ENCODE data around the gene EYS. TPM values are rescaled to one million over a fixed set of nuclear protein-coding genes. Genes with fewer than 3 reads are reported as not detected.

The EYS gene
- total RNA-seq, 1 experiment from 2014 or later = not detected

DNA sequence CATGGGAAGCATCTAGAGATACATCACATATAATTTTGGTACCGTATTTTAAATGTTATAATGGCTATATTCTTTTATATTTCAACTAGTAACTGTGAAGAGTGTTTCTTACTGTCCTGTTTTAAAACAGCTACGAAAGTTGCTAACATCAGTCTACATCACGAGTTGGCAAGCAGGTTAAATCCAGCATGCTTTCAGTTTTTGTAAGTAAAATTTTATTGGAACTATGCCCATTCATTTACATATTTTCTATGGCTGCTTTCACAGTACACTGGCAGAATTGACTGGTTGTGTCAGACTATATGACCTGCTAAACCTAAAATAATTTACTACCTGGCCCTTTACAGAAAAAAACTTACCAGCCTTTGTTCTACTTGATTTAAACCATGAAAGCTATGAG is 1593.3 kb downstream of the EYS start:
- H3K9me3 Mint-ChIP-seq = peaks cover 7 to 12% of the 10 kb centered on the region in 2 experiments; a peak in 4 of 5 replicates
- Histone ChIP-seq H3K14ac (ENCODE audit: insufficient read depth, low read length) (no peak overlapping the region), H4K8ac (replicated peaks; ENCODE audit: insufficient read length, low read depth, low read length) (no peak overlapping the region), H3K4me1 (ENCODE audit: insufficient read depth, low read length) (no peaks in the 10 kb centered on the region), H3K4me2 (ENCODE audit: insufficient read depth, insufficient read length, low read length) (no peak overlapping the region), H3K79me1 (ENCODE audit: insufficient read depth, low read depth, low read length, poor library complexity, severe bottlenecking) (no peaks in the 10 kb centered on the region), H4K20me1 (ENCODE audit: control insufficient read depth, insufficient read depth, insufficient read length) (no peaks in the 10 kb centered on the region), H2BK12ac (ENCODE audit: insufficient read length, low read depth, low read length) (no peak overlapping the region), H3K79me2 (ENCODE audit: insufficient read depth, low read length) (no peaks in the 10 kb centered on the region), H2AFZ (ENCODE audit: low read length) (no peak overlapping the region), H2BK15ac (ENCODE audit: low read depth, low read length) (no peak overlapping the region), H2AK5ac (ENCODE audit: insufficient read length, low read length) (no peak overlapping the region), H3K4ac (ENCODE audit: low read depth, low read length) (no peak overlapping the region), H3K9ac (ENCODE audit: extremely low read depth, insufficient read length, low read length) (no peak overlapping the region), H3K27me3 (ENCODE audit: insufficient read depth, low read length) (no peaks in the 10 kb centered on the region), H4K91ac (ENCODE audit: insufficient read length, low read depth, low read length) (no peak overlapping the region), H3K18ac (ENCODE audit: insufficient read length, low read depth, low read length) (no peak overlapping the region), H3K27ac (ENCODE audit: insufficient read length, low read depth, low read length) (no peak overlapping the region), H2BK120ac (ENCODE audit: low read depth, low read length, poor library complexity, severe bottlenecking) (no peak overlapping the region), H3K23me2 (ENCODE audit: insufficient read length, low read depth, low read length, poor library complexity, severe bottlenecking) (no peaks in the 10 kb centered on the region), H4K5ac (ENCODE audit: insufficient read length, low read depth, low read length) (no peak overlapping the region), H3K23ac (ENCODE audit: insufficient read length, low read depth, low read length) (no peak overlapping the region), H3K56ac (ENCODE audit: insufficient read length, low read depth, low read length) (no peak overlapping the region), H2BK20ac (ENCODE audit: low read depth, low read length, poor library complexity, severe bottlenecking) (no peak overlapping the region), H3K9me3 (ENCODE audit: control insufficient read depth, low read depth, low read length) (no peaks in the 10 kb centered on the region), H2BK5ac (ENCODE audit: insufficient read length, low read length) (no peak overlapping the region), H3T11ph (ENCODE audit: low read length) (no peak overlapping the region)
- no CpG with 5 or more reads among the region's 3 CpGs for WGBS (ENCODE audit: extremely low coverage, insufficient read length, low lambda C conversion rate)
- peaks cover 0 to 7% (median 0%) of the 10 kb centered on the region in 3 experiments; a peak in 1 of 7 replicates for H3K36me3 Mint-ChIP-seq (ENCODE audit: insufficient read depth in 1 of 3, low read depth in 3 of 3)
- no peak overlapping the region for H3K27ac Mint-ChIP-seq
- no peaks in the 10 kb centered on the region for H3K27me3 Mint-ChIP-seq (ENCODE audit: low read depth)
- no peak overlapping the region for H3K4me3 Mint-ChIP-seq
- no peak for DNase-seq
- no peak for TF ChIP-seq CTCF (conservative IDR thresholded peaks at IDR 0.05)
- H3K4me1 Mint-ChIP-seq = no peaks in the 10 kb centered on the region
